Epithelial cell of esophagus (primary cell): Measurements from ENCODE around the gene RBMS3.

Experiments
- DNase-seq: peaks from one replicate; pipeline ENCODE4 v3.0.0; 2010; ENCODE audit warnings: low read depth
- H3K4me3 ChIP-seq: 2 replicates; pipeline ENCODE4 v1.5.1; 2011; ENCODE audit warnings: mild to moderate bottlenecking, low read length, control low read depth
- CTCF ChIP-seq: IDR thresholded peaks from 2 replicates; pipeline ENCODE4 v1.5.1; 2011; ENCODE audit warnings: low read depth, mild to moderate bottlenecking, low read length, control low read depth, inconsistent platforms; ENCODE audit not compliant: insufficient read depth; ENCODE audit errors: missing control alignments

Gene RBMS3

GRCh38 chr3:29581311-29581710 lies 300.4 kb downstream of the RBMS3 start:
- no peak overlapping the region for H3K4me3 ChIP-seq
- TF ChIP-seq CTCF, result no peak
- no peak for DNase-seq

- DNase-seq, result no peak
- no peak overlapping the region for H3K4me3 ChIP-seq
- no peak for TF ChIP-seq CTCF
Observed at GRCh38 chr3:29582273-29582672, 301.4 kb downstream of the RBMS3 start.

- DNase-seq, result no peak
- no peak overlapping the region for H3K4me3 ChIP-seq
- TF ChIP-seq CTCF, result no peak
Observed at GRCh38 chr3:29583861-29584260, 303.0 kb downstream of the RBMS3 start.

- DNase-seq, result peak; percentile 13
- TF ChIP-seq CTCF, result no peak
- H3K4me3 ChIP-seq, result no peak overlapping the region
Observed at GRCh38 chr3:29585368-29585767, 304.5 kb downstream of the RBMS3 start.

GRCh38 chr3:29587340-29587739 lies 306.5 kb downstream of the RBMS3 start:
- DNase-seq, result no peak
- no peak overlapping the region for H3K4me3 ChIP-seq
- TF ChIP-seq CTCF, result no peak

- no peak for TF ChIP-seq CTCF
- no peak for DNase-seq
- no peak overlapping the region for H3K4me3 ChIP-seq
Observed at GRCh38 chr3:29590012-29590411, 309.1 kb downstream of the RBMS3 start.

- TF ChIP-seq CTCF, result no peak
- H3K4me3 ChIP-seq, result no peak overlapping the region
- DNase-seq, result no peak
Observed at GRCh38 chr3:29590461-29590860, 309.6 kb downstream of the RBMS3 start.
